ENCODE measurements around the gene ANKRD33B.
"Not testable (repeated sequence)": the region's sequence is repeated elsewhere in the genome, so short reads cannot be mapped to it uniquely, and the experiment has no call there.

ANKRD33B gene

GRCh38 chr5:10537624-10538023 is 26.2 kb upstream of the ANKRD33B start:
- DNase-seq, result no peak

- no peak for DNase-seq
Observed at GRCh38 chr5:10538103-10538788, 25.6 kb upstream of the ANKRD33B start.

- DNase-seq, result no peak
Observed at GRCh38 chr5:10538789-10539686, 24.8 kb upstream of the ANKRD33B start.

DNA sequence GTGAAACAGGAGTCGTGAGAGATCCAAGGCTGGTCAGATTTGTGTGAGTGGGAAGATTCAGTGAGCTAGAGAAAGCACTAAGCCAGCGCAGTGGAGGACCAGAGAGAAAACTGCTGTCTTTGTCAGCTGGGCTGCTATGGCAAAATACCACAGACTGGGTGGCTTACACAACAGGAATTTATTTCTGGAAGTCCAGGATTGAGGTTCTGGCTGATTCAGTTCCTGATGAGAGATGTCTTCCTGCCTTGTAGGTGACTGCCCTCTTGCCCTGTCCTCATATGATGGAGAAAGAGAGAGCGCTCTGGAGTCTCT is 24.2 kb upstream of the ANKRD33B start:
- DNase-seq, result no peak

DNA sequence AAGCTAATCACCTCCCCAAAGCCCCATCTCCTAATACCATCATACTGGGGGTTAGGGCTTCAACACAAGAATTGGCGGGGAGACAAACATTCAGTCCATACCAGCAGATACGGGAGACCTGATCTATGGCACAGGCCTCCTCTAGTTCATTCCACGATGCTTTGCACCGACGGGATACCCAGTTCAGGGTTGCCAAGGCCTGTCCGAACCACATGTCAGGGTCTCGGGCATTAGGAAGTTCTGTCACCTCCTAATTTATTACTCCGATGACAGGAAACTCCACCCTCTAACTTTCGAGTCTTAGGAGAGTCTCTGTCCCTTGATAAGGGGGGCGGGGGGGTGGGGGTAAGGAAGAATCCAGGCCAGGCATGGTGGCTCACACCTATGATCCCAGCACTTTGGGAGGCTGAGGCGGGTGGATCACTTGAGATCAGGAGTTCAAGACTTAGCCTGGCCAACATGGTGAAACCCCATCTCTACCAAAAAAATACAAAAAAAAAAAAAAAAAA is 23.8 kb upstream of the ANKRD33B start:
- no peak for DNase-seq

- DNase-seq, result no peak
Observed at GRCh38 chr5:10540951-10541646, 22.8 kb upstream of the ANKRD33B start.

DNA sequence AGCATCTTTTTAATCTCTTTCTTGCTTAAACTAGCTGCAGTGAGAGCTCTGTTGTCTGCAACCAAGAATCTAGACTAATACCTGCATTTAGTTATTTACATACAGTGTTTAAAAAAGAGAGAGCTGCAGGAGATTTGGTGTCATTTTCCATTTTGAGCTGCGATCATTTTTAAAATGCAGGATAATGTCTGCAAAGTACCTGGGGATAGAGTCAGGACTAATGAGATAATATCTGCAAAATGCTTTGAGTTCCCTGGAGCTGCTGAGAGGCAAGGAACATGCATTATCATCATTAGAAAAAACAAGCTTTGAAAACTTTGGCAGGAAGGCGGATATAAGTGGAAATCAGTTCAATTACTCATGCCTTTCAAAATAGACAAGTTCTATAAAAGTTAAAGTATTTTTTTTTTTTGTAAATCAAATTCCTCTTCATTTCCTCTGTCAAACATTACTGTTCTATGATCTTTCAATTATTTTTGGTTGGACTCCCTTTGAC is 21.8 kb upstream of the ANKRD33B start:
- no peak for DNase-seq

DNA sequence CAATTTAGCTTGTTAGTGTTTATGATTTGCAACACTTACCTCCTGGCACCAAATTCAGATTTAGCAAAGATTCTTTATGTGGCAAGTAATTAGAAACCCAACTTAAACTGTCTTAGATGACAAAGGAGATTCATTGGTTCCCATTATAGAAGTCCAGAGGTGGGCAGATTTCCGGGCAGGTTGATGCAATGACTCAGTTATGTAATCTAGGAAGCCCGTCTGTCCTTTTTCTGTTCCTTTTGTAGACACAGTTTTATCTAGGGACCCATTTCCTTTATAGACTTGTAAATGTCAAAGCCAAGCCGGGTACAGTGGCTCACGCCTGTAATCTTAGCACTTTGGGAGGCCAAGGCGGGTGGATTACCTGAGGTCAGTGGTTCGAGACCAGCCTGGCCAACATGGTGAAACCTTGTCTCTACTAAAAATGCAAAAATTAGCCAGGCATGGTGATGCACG is 20.3 kb upstream of the ANKRD33B start:
- DNase-seq, result no peak

GRCh38 chr5:10545084-10545483 is 18.8 kb upstream of the ANKRD33B start:
- DNase-seq, result no peak

- DNase-seq, result no peak
Observed at GRCh38 chr5:10546186-10546585, 17.7 kb upstream of the ANKRD33B start.

- no peak for DNase-seq
Observed at GRCh38 chr5:10548418-10549122, 15.3 kb upstream of the ANKRD33B start.

DNA sequence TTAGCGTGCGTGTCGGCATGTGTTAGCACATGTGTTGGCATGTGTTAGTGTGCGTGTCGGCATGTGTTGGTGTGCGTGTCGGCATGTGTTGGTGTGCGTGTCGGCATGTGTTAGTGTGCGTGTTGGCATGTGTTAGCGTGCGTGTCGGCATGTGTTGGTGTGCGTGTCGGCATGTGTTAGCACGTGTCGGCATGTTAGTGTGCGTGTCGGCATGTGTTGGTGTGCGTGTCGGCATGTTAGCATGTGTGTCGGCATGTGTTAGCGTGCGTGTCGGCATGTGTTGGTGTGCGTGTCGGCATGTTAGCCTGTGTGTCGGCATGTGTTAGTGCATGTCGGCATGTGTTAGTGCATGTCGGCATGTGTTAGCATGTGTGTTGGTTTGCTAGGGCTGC is 14.8 kb upstream of the ANKRD33B start:
- not testable (repeated sequence) for DNase-seq

DNA sequence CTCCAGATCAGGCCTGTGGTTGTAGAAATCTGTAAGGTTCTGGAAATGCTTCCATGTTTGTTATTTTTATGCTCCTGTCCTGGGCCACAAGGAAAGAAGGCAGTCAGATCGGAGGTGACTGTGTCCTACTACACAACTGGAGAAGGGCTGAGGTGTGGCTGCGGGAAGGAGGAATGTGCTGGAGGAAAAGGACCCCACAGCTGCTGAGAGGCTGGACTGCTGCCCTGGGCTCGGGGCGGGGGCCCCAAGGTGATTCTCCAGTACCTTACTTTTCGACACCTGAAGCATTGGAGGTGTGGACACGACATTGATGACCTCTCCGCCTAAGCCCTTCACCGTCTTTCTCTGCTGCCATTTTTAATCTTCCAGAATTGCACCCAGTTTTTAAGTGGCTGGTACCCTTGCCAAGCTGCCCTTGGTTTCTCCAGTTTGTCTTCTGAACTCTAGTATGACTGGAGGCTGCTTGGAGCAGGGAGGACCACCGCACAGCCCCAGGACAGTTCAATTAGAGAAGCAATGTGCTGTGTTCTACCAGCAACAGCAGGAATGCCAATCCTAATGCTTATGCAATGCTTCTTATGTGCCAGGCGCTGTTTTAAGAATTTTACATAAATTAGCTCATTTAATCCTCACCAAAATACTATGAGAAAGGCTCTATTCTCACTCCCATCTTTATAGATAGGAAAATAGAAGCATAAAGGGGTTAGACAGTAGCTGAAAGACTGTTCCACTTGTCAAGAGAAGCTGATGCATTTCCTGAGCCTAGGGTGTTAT is 13.5 kb upstream of the ANKRD33B start:
- DNase-seq, result no peak

- no peak for DNase-seq
Observed at GRCh38 chr5:10551782-10552138, 12.1 kb upstream of the ANKRD33B start.

DNA sequence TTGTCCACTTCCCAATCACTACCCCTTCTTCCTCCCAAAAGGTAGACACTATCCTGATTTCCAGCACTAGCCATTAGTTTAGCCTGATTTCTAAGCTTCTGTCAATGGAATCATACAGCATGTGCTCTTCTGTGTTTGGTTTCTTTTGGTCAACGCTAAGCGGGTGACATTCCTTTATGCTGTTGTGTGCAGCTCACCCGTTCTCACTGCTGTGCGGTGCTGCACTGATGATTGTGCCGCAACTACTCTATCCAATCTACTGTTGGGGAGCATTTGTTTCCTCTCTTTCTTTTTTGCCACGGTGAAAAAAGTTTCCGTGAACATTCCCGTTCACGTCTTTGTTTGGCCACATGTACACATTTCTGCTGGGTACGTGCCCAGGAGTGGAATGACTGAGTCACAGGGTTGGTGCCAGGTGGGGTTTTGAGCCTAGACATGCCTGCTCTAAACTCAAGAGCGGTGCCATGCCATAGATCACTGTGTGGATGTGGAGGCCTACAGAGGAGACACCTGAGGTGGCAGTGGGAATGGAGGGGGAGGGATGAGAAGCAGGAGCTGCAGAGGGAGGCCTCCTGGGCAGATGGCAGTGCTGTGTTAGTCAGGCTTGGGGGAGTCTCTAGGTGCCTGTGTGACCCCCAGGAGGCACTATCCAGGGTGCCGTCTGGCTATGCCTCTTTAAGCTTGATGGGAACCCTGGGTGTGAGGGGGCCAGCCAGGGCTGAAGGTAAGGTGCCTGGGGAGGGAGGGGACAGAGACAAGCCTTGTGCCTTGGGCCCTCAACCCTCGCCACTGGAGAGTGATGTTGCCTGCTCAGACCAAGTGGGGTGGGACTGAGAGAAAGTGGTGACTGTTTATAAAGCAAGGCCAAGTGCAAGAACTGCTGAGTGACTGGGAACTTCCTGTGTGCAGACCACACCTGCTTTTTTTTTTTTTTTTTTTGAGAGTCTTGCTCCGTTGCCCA is 11.4 kb upstream of the ANKRD33B start:
- DNase-seq, result no peak

DNA sequence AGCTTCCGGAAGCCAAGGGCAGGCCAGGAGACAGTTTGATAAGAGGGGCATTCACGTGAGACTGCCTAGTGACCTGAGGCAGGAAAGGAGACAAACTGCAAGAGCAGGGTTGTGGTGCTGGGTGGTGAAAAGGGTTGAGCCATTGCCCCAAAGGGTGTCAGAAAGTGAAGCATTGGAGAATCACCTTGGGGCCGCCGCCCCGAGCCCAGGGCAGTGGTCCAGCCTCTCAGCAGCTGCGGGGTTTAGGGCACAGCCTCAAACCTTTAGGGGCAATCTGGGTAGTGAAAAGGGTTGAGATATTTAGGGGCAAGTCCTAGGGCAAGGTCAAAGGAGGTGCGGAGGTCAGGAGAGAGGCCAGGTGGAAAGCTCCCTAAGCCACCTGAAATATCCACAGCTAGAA is 10.4 kb upstream of the ANKRD33B start:
- DNase-seq, result no peak

- no peak for DNase-seq
Observed at GRCh38 chr5:10555277-10555684, 8.6 kb upstream of the ANKRD33B start.

- no peak for DNase-seq
Observed at GRCh38 chr5:10556289-10556807, 7.5 kb upstream of the ANKRD33B start.

- no peak for DNase-seq
Observed at GRCh38 chr5:10556893-10557746, 6.8 kb upstream of the ANKRD33B start.
